LNCaP clone FGC (cell line): ENCODE data around the gene CEP152.

Experiments
- DNase-seq: peaks from one replicate; pipeline ENCODE4 v3.0.0-alpha.2; 2011; ENCODE audit warnings: low read depth
- H3K4me3 ChIP-seq: 2 replicates; pipeline ENCODE4 v1.5.1; 2011; ENCODE audit warnings: mild to moderate bottlenecking, low read depth, low read length, control low read depth
- TF ChIP-seq, protein P1 (sequence below): IDR thresholded peaks from 2 replicates; pipeline ENCODE4 v1.5.1; 2012; ENCODE audit warnings: mild to moderate bottlenecking; ENCODE audit not compliant: control insufficient read depth, insufficient read depth; ENCODE audit errors: extremely low read depth

CEP152 gene

DNA sequence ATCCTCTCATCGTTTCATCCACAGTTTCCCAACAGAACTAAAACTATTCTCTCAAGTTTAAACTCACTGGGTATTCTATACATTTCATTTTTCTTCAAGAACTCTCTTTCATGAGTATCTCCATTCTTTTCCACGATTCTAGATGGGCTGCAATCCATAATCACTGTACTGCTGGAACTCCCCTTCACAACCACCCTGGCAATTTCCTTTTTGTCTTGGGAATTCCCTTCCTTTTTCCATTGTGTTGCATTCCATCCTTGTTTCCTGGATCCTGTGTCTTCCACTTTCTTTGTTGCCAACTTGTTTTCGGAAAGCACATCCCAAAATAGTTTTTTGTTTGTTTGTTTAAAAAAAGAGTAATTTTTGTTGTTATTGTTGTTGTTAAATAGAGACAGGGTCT lies 98.3 kb downstream of the CEP152 start:
- H3K4me3 ChIP-seq, result no peak overlapping the region
- no peak for DNase-seq
- TF ChIP-seq, protein P1, sequence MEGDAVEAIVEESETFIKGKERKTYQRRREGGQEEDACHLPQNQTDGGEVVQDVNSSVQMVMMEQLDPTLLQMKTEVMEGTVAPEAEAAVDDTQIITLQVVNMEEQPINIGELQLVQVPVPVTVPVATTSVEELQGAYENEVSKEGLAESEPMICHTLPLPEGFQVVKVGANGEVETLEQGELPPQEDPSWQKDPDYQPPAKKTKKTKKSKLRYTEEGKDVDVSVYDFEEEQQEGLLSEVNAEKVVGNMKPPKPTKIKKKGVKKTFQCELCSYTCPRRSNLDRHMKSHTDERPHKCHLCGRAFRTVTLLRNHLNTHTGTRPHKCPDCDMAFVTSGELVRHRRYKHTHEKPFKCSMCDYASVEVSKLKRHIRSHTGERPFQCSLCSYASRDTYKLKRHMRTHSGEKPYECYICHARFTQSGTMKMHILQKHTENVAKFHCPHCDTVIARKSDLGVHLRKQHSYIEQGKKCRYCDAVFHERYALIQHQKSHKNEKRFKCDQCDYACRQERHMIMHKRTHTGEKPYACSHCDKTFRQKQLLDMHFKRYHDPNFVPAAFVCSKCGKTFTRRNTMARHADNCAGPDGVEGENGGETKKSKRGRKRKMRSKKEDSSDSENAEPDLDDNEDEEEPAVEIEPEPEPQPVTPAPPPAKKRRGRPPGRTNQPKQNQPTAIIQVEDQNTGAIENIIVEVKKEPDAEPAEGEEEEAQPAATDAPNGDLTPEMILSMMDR, result no peak

DNA sequence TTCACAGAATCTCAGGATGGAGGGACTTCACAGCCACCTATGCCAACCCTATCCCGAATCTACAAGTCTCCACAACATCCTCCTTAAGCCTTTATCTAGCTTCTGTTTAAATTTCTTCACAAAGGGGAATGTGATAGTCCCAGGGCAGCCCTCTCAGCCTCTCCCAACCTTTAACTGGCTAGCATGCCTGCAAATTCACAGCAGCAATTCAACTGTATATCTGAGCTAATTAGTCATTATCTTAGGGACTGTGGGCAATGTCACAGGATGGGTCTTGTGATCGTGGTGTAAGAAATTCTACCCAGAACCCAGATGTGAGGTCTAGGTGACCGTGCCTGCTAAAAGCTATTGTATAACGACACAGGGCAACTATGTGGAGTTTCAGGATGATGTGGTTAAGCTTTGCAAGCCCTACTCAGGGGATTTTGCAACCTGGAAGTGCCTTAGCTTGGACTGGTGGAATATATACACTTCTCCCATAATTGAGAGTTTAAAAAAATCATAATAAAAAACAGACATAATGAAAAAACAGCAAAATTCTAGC lies 99.8 kb downstream of the CEP152 start:
- TF ChIP-seq, protein P1, result no peak
- DNase-seq, result no peak
- H3K4me3 ChIP-seq, result no peak overlapping the region

DNA sequence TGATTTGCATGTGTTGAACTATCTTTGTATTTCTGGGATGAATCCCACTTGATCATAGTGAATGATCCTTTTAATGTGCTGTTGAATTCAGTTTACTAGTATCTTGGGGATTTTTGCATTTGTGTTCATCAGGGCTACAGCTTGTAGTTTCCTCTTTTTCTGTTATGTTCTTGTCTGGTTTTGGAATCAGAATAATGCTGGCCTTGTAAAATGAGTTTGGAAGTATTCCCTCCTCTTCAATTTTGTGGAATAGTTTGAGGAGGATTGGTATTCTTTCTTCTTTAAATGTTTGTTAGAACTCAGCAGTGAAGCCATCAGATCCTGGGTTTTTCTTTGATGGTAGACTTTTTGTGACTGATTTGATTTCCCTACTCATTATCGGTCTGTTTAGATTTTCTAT lies 102.2 kb downstream of the CEP152 start:
- no peak for DNase-seq
- H3K4me3 ChIP-seq, result no peak overlapping the region
- TF ChIP-seq, protein P1, result no peak

DNA sequence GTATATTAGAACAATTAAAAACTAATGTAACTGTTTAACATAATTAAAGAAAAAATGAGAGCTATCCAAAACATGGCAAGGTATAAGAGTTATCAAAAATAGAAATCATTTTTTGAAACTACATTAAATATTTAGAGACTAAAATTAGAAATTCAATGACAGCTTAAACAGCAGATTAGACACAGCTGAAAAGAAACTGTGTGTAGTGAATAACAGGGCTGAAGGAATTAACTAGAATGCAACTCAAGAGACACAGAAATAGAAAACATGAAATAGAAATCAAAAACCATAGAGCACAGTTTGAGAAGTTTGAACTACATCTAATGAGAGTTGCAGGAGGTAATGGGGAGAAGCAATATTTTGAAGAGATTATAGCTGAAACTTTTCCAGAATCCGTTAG lies 105.5 kb downstream of the CEP152 start:
- TF ChIP-seq, protein P1, result no peak
- H3K4me3 ChIP-seq, result no peak overlapping the region
- no peak for DNase-seq

DNA sequence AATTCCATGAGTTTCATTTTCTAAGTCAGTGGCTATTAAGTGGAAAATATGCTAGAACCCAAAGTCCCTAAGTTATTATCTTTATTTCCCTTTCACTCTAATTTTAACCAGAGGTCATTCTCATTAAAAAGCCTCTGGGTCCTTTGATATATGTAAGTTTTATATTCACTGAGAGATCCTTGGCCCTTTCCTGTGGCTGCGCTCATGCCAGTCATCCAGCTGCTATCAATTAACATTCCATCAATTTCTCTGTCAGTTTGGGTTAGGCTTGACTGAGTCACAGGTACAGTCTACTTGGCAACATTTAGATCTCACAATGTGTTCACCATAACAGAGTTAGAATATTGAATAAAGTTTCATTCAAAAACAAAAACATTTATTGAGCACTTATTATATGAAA lies 107.3 kb downstream of the CEP152 start:
- DNase-seq, result no peak
- H3K4me3 ChIP-seq, result no peak overlapping the region
- TF ChIP-seq, protein P1, result no peak

DNA sequence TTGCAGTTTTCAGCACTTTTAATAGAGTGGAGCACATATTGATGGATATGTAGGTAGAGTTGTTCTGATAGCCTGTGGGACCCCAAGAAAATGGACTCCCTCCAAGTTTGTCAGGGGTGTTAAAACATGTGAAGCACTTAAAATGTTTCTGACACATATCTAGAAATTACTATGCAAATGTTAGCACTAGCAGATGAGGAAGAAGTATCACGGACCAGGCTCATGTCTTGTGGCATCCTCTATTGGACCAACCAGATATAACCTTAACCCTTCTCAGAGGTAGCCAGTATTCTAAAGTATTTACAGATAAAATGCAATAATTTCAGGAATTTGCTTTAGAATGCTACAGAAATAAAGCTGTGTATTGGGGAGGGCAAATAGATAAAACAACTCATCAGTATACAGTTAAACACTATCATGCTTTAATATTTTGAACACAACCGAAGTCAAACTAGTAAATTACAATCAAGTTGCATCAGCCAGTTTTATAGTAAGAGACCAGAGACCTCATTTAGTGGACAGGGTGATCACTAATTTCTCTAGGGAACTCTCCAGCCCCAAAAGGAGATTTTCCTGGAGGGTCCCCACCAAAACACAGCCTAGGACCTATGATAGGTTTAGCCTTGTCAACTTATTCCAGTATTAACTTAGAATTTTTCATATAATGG lies 108.2 kb downstream of the CEP152 start:
- TF ChIP-seq, protein P1, result no peak
- no peak for DNase-seq
- no peak overlapping the region for H3K4me3 ChIP-seq
